Thoracic aorta (tissue), 2 donors: ENCODE data around the gene OXT. TPM values are rescaled to one million over a fixed set of nuclear protein-coding genes. Genes with fewer than 3 reads are reported as not detected.
"Not testable (repeated sequence)": the region's sequence is repeated elsewhere in the genome, so short reads cannot be mapped to it uniquely, and the experiment has no call there.

Source experiments
- ATAC-seq: fragments of 150-250 bp; one replicate; pipeline ENCODE4 v1.8.0; 2017; ENCODE audit warnings: low read depth; ENCODE audit not compliant: insufficient number of reproducible peaks, low FRiP score
- DNase-seq: peaks from one replicate; pipeline ENCODE4 v3.0.0-alpha.2; 2020; ENCODE audit warnings: low spot score
- H3K27ac ChIP-seq, 2 donors: fragments of 200-600 bp; sonication (generic); 1 replicate in 1 of 2; 2 replicates in 1 of 2; pipeline ENCODE4 v1.5.1; 2016; ENCODE audit warnings: mild to moderate bottlenecking in 2 of 2, moderate library complexity in 2 of 2
- H3K27me3 ChIP-seq: fragments of 200-600 bp; sonication (generic); replicated peaks from 2 replicates; pipeline ENCODE4 v1.6.0; 2016; ENCODE audit warnings: mild to moderate bottlenecking; ENCODE audit not compliant: insufficient read depth
- H3K36me3 ChIP-seq: fragments of 200-600 bp; sonication (generic); one replicate; pipeline ENCODE4 v1.5.1; 2016
- H3K4me1 ChIP-seq, 2 donors: fragments of 200-600 bp; sonication (generic); 1 replicate in 1 of 2; 2 replicates in 1 of 2; pipeline versions ENCODE4 v1.5.1 to v1.6.0; 2016; ENCODE audit warnings: low read depth in 2 of 2, mild to moderate bottlenecking in 1 of 2; ENCODE audit not compliant: control insufficient read depth in 1 of 2
- H3K4me3 ChIP-seq: fragments of 200-600 bp; sonication (generic); 2 replicates; pipeline ENCODE4 v1.5.1; 2016; ENCODE audit warnings: mild to moderate bottlenecking
- H3K9me3 ChIP-seq: fragments of 200-600 bp; sonication (generic); 2 replicates; pipeline ENCODE4 v1.5.1; 2016
- total RNA-seq, 2 donors: library from RNA; depleted of rRNA; stranded (reverse); fragments of >200 nt; gene quantifications; one replicate each; pipeline versions ENCODE4 v1.1.0 to v1.2.3, GENCODE V29; 2016
- TF ChIP-seq, protein P1 (sequence below): fragments of 200-600 bp; sonication (generic); IDR thresholded peaks from one replicate; pipeline ENCODE4 v1.5.1; 2019; ENCODE audit warnings: antibody characterized with exemption

OXT gene
- not detected for total RNA-seq

DNA sequence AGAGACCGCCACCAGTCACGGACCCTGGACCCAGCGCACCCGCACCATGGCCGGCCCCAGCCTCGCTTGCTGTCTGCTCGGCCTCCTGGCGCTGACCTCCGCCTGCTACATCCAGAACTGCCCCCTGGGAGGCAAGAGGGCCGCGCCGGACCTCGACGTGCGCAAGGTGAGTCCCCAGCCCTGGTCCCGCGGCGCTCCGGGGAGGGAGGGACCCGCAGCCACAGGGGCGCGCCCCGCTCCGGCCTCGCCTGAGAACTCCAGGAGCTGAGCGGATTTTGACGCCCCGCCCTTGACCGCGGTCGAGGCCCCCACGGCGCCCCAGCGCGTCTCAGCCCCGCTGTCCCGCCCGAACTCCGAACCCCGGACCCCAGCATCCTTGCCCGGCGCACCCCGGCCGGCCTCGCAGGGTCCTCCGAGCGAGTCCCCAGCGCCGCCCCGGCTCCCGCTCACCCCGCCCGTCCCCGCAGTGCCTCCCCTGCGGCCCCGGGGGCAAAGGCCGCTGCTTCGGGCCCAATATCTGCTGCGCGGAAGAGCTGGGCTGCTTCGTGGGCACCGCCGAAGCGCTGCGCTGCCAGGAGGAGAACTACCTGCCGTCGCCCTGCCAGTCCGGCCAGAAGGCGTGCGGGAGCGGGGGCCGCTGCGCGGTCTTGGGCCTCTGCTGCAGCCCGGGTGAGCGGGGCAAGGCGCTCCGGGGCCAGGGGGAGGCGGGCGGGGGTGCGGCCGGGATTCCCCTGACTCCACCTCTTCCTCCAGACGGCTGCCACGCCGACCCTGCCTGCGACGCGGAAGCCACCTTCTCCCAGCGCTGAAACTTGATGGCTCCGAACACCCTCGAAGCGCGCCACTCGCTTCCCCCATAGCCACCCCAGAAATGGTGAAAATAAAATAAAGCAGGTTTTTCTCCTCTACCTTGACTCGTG lies at the start of gene OXT:
Gene OXT, plus strand, starts transcription at position 11 of the 920 bp plus-strand sequence. Its CDS starts 36 bp downstream, at position 47.
- no peak within 1 kb of the TSS for H3K27ac ChIP-seq

DNA sequence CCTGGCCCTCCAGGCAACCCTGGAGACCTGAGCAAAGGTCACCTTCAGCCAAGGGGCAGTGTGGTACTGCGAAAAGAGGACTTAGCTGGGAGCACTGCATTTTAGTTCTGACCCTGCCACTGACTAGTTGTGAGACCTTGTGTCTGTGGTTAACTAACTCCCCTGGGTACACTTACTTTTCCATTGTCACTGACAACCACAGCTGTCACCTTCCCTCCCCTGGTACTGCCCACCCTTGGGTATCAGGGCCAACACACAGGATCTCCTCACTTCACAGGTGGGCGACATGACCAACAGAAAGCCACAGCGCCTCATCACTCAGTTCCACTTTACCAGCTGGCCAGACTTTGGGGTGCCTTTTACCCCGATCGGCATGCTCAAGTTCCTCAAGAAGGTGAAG lies 49.6 kb upstream of the OXT start:
- H3K36me3 ChIP-seq = peaks cover 42% of the 10 kb centered on the region

More for the DNA sequence above, at the start of gene OXT:
- Histone ChIP-seq H3K9me3 (no peaks in the 10 kb centered on the region), H3K36me3 (no peaks in the 10 kb centered on the region), H3K4me3 (peak within 1 kb of the TSS; percentile 71), H3K27me3 (peaks cover 6% of the 10 kb centered on the region), H3K4me1 (peaks cover 7 to 8% of the 10 kb centered on the region in 2 donors)
- ATAC-seq (no peak), DNase-seq (no peak)
- TF ChIP-seq, protein P1, sequence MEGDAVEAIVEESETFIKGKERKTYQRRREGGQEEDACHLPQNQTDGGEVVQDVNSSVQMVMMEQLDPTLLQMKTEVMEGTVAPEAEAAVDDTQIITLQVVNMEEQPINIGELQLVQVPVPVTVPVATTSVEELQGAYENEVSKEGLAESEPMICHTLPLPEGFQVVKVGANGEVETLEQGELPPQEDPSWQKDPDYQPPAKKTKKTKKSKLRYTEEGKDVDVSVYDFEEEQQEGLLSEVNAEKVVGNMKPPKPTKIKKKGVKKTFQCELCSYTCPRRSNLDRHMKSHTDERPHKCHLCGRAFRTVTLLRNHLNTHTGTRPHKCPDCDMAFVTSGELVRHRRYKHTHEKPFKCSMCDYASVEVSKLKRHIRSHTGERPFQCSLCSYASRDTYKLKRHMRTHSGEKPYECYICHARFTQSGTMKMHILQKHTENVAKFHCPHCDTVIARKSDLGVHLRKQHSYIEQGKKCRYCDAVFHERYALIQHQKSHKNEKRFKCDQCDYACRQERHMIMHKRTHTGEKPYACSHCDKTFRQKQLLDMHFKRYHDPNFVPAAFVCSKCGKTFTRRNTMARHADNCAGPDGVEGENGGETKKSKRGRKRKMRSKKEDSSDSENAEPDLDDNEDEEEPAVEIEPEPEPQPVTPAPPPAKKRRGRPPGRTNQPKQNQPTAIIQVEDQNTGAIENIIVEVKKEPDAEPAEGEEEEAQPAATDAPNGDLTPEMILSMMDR = no peak

DNA sequence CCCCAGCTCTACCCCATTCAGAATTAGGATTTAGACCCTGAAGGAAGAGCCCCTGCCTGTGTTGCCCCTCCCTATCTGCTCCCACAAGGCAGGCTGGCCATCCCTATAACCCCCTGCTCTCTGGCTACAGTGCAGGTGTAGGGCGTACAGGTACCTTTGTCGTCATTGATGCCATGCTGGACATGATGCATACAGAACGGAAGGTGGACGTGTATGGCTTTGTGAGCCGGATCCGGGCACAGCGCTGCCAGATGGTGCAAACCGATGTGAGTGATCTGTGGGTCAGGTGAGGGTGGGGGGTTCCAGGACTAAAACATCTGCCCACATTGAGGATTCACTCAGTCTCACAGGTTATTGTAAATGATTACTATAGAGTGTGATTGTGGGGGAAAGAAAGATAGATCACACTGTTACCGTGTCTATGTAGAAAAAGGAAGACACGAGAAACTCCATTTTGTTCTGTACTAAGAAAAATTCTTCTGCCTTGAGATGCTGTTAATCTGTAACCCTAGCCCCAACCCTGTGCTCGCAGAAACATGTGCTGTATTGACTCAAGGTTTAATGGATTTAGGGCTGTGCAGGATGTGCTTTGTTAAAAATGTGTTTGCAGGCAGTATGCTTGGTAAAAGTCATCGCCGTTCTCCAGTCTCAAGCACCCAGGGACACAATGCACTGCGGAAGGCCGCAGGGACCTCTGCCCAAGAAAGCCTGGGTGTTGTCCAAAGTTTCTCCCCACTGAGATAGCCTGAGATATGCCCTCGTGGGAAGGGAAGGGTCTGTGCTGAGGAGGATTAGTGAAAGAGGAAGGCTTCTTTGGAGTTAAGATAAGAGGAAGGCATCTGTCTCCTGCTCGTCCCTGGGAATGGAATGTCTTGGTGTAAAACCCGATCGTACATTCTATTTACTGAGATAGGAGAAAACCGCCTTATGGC lies 48.6 kb upstream of the OXT start:
- ATAC-seq, H3K4me1 ChIP-seq, DNase-seq, H3K27me3 ChIP-seq, H3K4me3 ChIP-seq, H3K27ac ChIP-seq, H3K9me3 ChIP-seq: not testable (repeated sequence)
- peaks cover 45% of the 10 kb centered on the region for H3K36me3 ChIP-seq

More for the DNA sequence above, 49.6 kb upstream of the OXT start:
- TF ChIP-seq, protein P1 = no peak
- Histone ChIP-seq H3K27ac (no peak overlapping the region), H3K27me3 (no peaks in the 10 kb centered on the region), H3K9me3 (no peaks in the 10 kb centered on the region), H3K4me3 (no peak overlapping the region), H3K4me1 (no peaks in the 10 kb centered on the region)
- no peak for DNase-seq
- ATAC-seq = no peak

DNA sequence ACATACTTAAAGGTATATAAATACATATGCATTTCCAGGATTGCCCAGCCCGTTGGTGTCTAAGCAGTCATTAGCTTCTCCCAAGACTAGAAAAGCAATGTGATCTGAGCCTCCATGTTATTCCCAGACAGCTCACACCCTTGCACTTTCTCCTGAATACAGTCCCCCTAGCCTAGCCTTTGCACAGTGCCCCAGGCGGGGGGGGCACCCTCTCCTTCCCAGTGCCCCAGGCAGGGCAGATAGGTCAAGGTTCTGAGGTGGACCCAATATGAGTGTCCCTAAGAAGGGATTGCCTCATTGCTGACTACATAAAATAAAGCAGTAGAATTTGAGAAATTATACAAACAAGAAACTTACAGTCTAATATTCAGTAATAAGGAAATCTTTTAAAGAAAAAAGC lies 43.4 kb upstream of the OXT start:
- Histone ChIP-seq H3K27ac (no peak overlapping the region), H3K27me3 (no peaks in the 10 kb centered on the region), H3K4me3 (no peak overlapping the region), H3K4me1 (peaks cover 0 to 9% of the 10 kb centered on the region in 2 donors), H3K9me3 (no peaks in the 10 kb centered on the region), H3K36me3 (peaks cover 36% of the 10 kb centered on the region)
- no peak for DNase-seq
- no peak for ATAC-seq
- TF ChIP-seq, protein P1 = no peak

DNA sequence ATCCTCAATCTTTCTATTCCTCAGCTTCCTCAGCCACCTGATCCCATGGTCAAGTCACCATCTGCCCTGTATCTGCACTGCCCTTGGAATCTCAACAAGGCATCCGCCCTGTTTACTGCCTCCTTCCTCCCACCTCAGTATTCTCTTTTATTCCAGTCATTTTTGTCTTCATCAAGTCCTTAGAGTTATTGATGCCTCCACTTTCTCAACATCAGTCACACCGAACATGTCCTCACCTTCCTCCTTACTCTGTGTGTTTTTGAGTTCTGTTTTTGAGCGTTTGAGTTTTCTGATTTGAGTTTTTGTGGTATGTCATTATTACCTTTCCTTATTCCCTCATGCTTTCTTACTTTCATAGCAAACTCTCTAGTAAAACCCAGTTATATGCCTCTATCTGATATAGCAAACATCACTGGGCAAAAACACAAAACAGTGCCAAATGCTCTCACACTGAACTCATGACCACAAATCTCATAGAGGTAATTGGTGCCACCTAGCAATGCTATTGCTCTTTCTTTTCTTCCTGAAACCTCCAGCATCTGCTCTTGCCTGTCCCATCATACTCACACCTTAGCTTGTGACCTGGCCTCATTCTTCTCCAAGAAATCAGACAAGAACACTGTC lies 39.8 kb upstream of the OXT start:
- no peak for DNase-seq
- H3K9me3 ChIP-seq = no peaks in the 10 kb centered on the region
- TF ChIP-seq, protein P1 = no peak
- H3K4me1 ChIP-seq = peaks cover 0 to 13% of the 10 kb centered on the region in 2 donors
- H3K27ac ChIP-seq = no peak overlapping the region
- H3K36me3 ChIP-seq = peaks cover 31% of the 10 kb centered on the region
- no peaks in the 10 kb centered on the region for H3K27me3 ChIP-seq
- no peak for ATAC-seq
- no peak overlapping the region for H3K4me3 ChIP-seq
